Activated CD4-positive, alpha-beta T cell treated with anti-CD3 and anti-CD28 coated beads, Interleukin-2, amount 10 ng/mL, durations not matched to agents 7 days and 5 days (primary cell): Measurements from ENCODE around the gene ZNF440. TPM values are rescaled to one million over a fixed set of nuclear protein-coding genes. Genes with fewer than 3 reads are reported as not detected.
"Not testable (repeated sequence)": the region's sequence is repeated elsewhere in the genome, so short reads cannot be mapped to it uniquely, and the experiment has no call there.

Source experiments
- CTCF ChIA-PET: fragments of 350-600 bp; sonication (Branson Sonifier 250); formaldehyde crosslinking; loops from one replicate; lab custom pipeline; 2021; ENCODE audit warnings: antibody characterized with exemption; lab: Charles Lee
- POLR2A ChIA-PET: fragments of 350-600 bp; sonication (Branson Sonifier 250); formaldehyde crosslinking; loops from one replicate; lab custom pipeline; 2021; ENCODE audit warnings: antibody characterized with exemption; lab: Charles Lee
- DNase-seq: peaks from one replicate; pipeline ENCODE4 v3.0.0-alpha.2; 2020
- H3K27ac Mint-ChIP-seq: one replicate; pipeline ENCODE4 v1.8.0; 2021; ENCODE audit warnings: mild to moderate bottlenecking, moderate library complexity, mixed read lengths
- H3K27me3 Mint-ChIP-seq: one replicate; pipeline ENCODE4 v1.8.0; 2021; ENCODE audit warnings: mixed read lengths
- H3K36me3 Mint-ChIP-seq: one replicate; pipeline ENCODE4 v1.8.0; 2021; ENCODE audit warnings: low read depth, mixed read lengths
- H3K4me1 Mint-ChIP-seq: one replicate; pipeline ENCODE4 v1.8.0; 2021; ENCODE audit warnings: mixed read lengths
- H3K4me3 Mint-ChIP-seq: one replicate; pipeline ENCODE4 v1.8.0; 2021; ENCODE audit warnings: mild to moderate bottlenecking, moderate library complexity, mixed read lengths
- H3K9me3 Mint-ChIP-seq: one replicate; pipeline ENCODE4 v1.8.0; 2021; ENCODE audit warnings: mixed read lengths
- total RNA-seq, 2 experiments: library from RNA; stranded (reverse); gene quantifications; one replicate each; pipeline ENCODE4 v1.2.3, GENCODE V29; 2021

Gene ZNF440
- total RNA-seq, 2 experiments from 2014 or later, result 13.6 to 16.3 TPM

GRCh38 chr19:11835626-11836066 lies 21.6 kb downstream of the ZNF440 start:
- CTCF ChIA-PET, result interaction anchor here (0.6 kb wide), 1 partner anchor 177 kb away, joined by 5 read pairs; no protein-coding TSS in a partner anchor
- H3K36me3 Mint-ChIP-seq, result peaks cover 39% of the 10 kb centered on the region
- H3K4me3 Mint-ChIP-seq, H3K27me3 Mint-ChIP-seq, DNase-seq, POLR2A ChIA-PET, H3K4me1 Mint-ChIP-seq, H3K27ac Mint-ChIP-seq: not testable (repeated sequence)
- peaks cover 52% of the 10 kb centered on the region for H3K9me3 Mint-ChIP-seq

- Mint-ChIP-seq H3K9me3 (peaks cover 30% of the 10 kb centered on the region), H3K4me1 (peaks cover 10% of the 10 kb centered on the region), H3K36me3 (peaks cover 13% of the 10 kb centered on the region), H3K27me3 (no peaks in the 10 kb centered on the region), H3K4me3 (no peak overlapping the region), H3K27ac (no peak overlapping the region)
- ChIA-PET POLR2A (no interaction called here), CTCF (no interaction called here)
- no peak for DNase-seq
Measured at GRCh38 chr19:11843722-11844121, 29.6 kb downstream of the ZNF440 start.

GRCh38 chr19:11847615-11848014 lies 33.5 kb downstream of the ZNF440 start:
- POLR2A ChIA-PET, DNase-seq, H3K27me3 Mint-ChIP-seq, CTCF ChIA-PET: not testable (repeated sequence)
- Mint-ChIP-seq H3K4me3 (peak overlapping the region; percentile 83), H3K36me3 (peaks cover 36% of the 10 kb centered on the region), H3K4me1 (peaks cover 22% of the 10 kb centered on the region), H3K9me3 (peaks cover 33% of the 10 kb centered on the region), H3K27ac (peak overlapping the region; percentile 87)

- Mint-ChIP-seq H3K4me1 (peaks cover 22% of the 10 kb centered on the region), H3K9me3 (peaks cover 32% of the 10 kb centered on the region), H3K27me3 (no peaks in the 10 kb centered on the region), H3K27ac (peak overlapping the region; percentile 87), H3K4me3 (peak overlapping the region; percentile 83), H3K36me3 (peaks cover 39% of the 10 kb centered on the region)
- POLR2A ChIA-PET, result no interaction called here
- no peak for DNase-seq
- CTCF ChIA-PET, result interaction anchor here (0.9 kb wide), 1 partner anchor 35 kb away, joined by 3 read pairs; the partner anchor contains the start of gene ZNF440
Measured at GRCh38 chr19:11848200-11848593, 34.1 kb downstream of the ZNF440 start.

- Mint-ChIP-seq H3K27ac (peak within 1 kb of the TSS; percentile 87), H3K36me3 (peaks cover 42% of the 10 kb centered on the region), H3K27me3 (no peaks in the 10 kb centered on the region), H3K4me1 (peaks cover 22% of the 10 kb centered on the region), H3K4me3 (peak within 1 kb of the TSS; percentile 83), H3K9me3 (peaks cover 31% of the 10 kb centered on the region)
- ChIA-PET CTCF (interaction anchor here (0.9 kb wide), 1 partner anchor 35 kb away, joined by 3 read pairs; the partner anchor contains the start of gene ZNF440), POLR2A (no interaction called here)
- peak; percentile 93 for DNase-seq
Measured at GRCh38 chr19:11848594-11849469, 34.8 kb downstream of the ZNF440 start, which contains the start of gene ZNF439. Gene ZNF439 (plus strand): TSS chr19:11848726. CDS start chr19:11848868, 142 bp downstream.

- POLR2A ChIA-PET, DNase-seq, H3K4me3 Mint-ChIP-seq, H3K27me3 Mint-ChIP-seq, CTCF ChIA-PET, H3K27ac Mint-ChIP-seq: not testable (repeated sequence)
- Mint-ChIP-seq H3K36me3 (peaks cover 51% of the 10 kb centered on the region), H3K9me3 (peaks cover 34% of the 10 kb centered on the region), H3K4me1 (peaks cover 22% of the 10 kb centered on the region)
Measured at GRCh38 chr19:11850289-11850688, 36.2 kb downstream of the ZNF440 start.

- ChIA-PET POLR2A (no interaction called here), CTCF (no interaction called here)
- Mint-ChIP-seq H3K27me3 (no peaks in the 10 kb centered on the region), H3K4me1 (peaks cover 15% of the 10 kb centered on the region), H3K4me3 (no peak overlapping the region), H3K27ac (no peak overlapping the region), H3K9me3 (peaks cover 50% of the 10 kb centered on the region), H3K36me3 (peaks cover 60% of the 10 kb centered on the region)
- no peak for DNase-seq
Measured at GRCh38 chr19:11853358-11853757, 39.3 kb downstream of the ZNF440 start.

GRCh38 chr19:11856596-11857250 lies 42.6 kb downstream of the ZNF440 start:
- Mint-ChIP-seq H3K4me3 (no peak overlapping the region), H3K4me1 (no peaks in the 10 kb centered on the region), H3K27me3 (no peaks in the 10 kb centered on the region), H3K27ac (no peak overlapping the region), H3K9me3 (peaks cover 66% of the 10 kb centered on the region), H3K36me3 (peaks cover 44% of the 10 kb centered on the region)
- DNase-seq, result no peak
- POLR2A ChIA-PET, result no interaction called here
- CTCF ChIA-PET, result no interaction called here

GRCh38 chr19:11860721-11861120 lies 46.6 kb downstream of the ZNF440 start:
- H3K4me1 Mint-ChIP-seq, result no peaks in the 10 kb centered on the region
- peaks cover 47% of the 10 kb centered on the region for H3K36me3 Mint-ChIP-seq
- no peak overlapping the region for H3K27ac Mint-ChIP-seq
- ChIA-PET POLR2A (no interaction called here), CTCF (no interaction called here)
- no peak for DNase-seq
- H3K27me3 Mint-ChIP-seq, result no peaks in the 10 kb centered on the region
- peaks cover 80% of the 10 kb centered on the region for H3K9me3 Mint-ChIP-seq
- no peak overlapping the region for H3K4me3 Mint-ChIP-seq

GRCh38 chr19:11861301-11861700 lies 47.2 kb downstream of the ZNF440 start:
- peaks cover 78% of the 10 kb centered on the region for H3K9me3 Mint-ChIP-seq

GRCh38 chr19:11867766-11868165 lies 53.7 kb downstream of the ZNF440 start:
- Mint-ChIP-seq H3K9me3 (peaks cover 71% of the 10 kb centered on the region), H3K36me3 (peaks cover 63% of the 10 kb centered on the region)

More at GRCh38 chr19:11861301-11861700, 47.2 kb downstream of the ZNF440 start:
- no peak overlapping the region for H3K27ac Mint-ChIP-seq
- CTCF ChIA-PET, result no interaction called here
- no peaks in the 10 kb centered on the region for H3K27me3 Mint-ChIP-seq
- POLR2A ChIA-PET, result no interaction called here
- H3K4me1 Mint-ChIP-seq, result no peaks in the 10 kb centered on the region
- H3K36me3 Mint-ChIP-seq, result peaks cover 47% of the 10 kb centered on the region
- H3K4me3 Mint-ChIP-seq, result no peak overlapping the region
- DNase-seq, result no peak

GRCh38 chr19:11868188-11868587 lies 54.1 kb downstream of the ZNF440 start:
- H3K36me3 Mint-ChIP-seq, result peaks cover 61% of the 10 kb centered on the region
- no peak for DNase-seq
- H3K4me1 Mint-ChIP-seq, result no peaks in the 10 kb centered on the region
- CTCF ChIA-PET, result no interaction called here
- no peak overlapping the region for H3K27ac Mint-ChIP-seq
- peaks cover 71% of the 10 kb centered on the region for H3K9me3 Mint-ChIP-seq
- POLR2A ChIA-PET, result no interaction called here
- no peaks in the 10 kb centered on the region for H3K27me3 Mint-ChIP-seq
- no peak overlapping the region for H3K4me3 Mint-ChIP-seq

More at GRCh38 chr19:11867766-11868165, 53.7 kb downstream of the ZNF440 start:
- H3K27me3 Mint-ChIP-seq, DNase-seq, H3K4me3 Mint-ChIP-seq, POLR2A ChIA-PET, H3K27ac Mint-ChIP-seq, H3K4me1 Mint-ChIP-seq, CTCF ChIA-PET: not testable (repeated sequence)

GRCh38 chr19:11872624-11873023 lies 58.6 kb downstream of the ZNF440 start:
- DNase-seq, result no peak
- Mint-ChIP-seq H3K4me1 (no peaks in the 10 kb centered on the region), H3K9me3 (peaks cover 46% of the 10 kb centered on the region), H3K36me3 (peaks cover 24% of the 10 kb centered on the region), H3K4me3 (no peak overlapping the region), H3K27me3 (no peaks in the 10 kb centered on the region), H3K27ac (no peak overlapping the region)
- CTCF ChIA-PET, result interaction anchor here (0.6 kb wide), 2 partner anchors 91 to 204 kb away, joined by 3 read pairs; no protein-coding TSS in a partner anchor
- POLR2A ChIA-PET, result no interaction called here
